Measurements from ENCODE around the gene IFIT2.
A peak's percentile ranks its signal among the peaks of the same experiment; 100 is the strongest.
"Not testable (repeated sequence)": the region's sequence is repeated elsewhere in the genome, so short reads cannot be mapped to it uniquely, and the experiment has no call there.

Gene IFIT2

GRCh38 chr10:89301721-89302445 lies at the start of gene IFIT2:
Gene IFIT2, plus strand, starts transcription at chr10:89302046. Its CDS starts 78 bp downstream, at chr10:89302124.
- TF ChIP-seq CTCF (IDR thresholded peaks at IDR 0.05; ENCODE audit: low read depth, low read length, missing control alignments) = no peak
- Histone ChIP-seq H3K36me3 (replicated peaks) (no peaks in the 10 kb centered on the region), H3K27ac (peak within 1 kb of the TSS; percentile 75), H3K27me3 (replicated peaks) (no peaks in the 10 kb centered on the region), H3K4me3 (ENCODE audit: low read depth, low read length) (peak within 1 kb of the TSS; percentile 56)
- in situ Hi-C loops (cut with HindIII; ENCODE audit: low pct_ligation_motif_present, low sequenced_read_pairs) = no loop called here
- peak; percentile 64 for DNase-seq

DNA sequence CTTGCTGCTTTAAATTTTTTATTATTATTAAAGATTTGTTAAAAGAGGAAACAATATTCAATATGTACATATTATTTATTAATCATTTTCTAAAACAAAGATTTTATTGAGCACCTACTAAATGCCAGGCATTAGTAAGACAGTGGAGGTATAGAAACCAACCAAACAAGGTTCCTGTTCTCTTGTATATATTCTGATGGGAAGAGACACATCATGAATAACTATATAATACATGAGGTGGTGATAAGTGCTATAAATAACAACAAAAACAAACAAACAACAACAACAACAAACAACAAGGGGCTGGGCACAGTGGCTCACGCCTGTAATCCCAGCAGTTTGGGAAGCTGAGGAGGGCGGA lies 49.6 kb upstream of the IFIT2 start:
- no peak for TF ChIP-seq CTCF (IDR thresholded peaks at IDR 0.05; ENCODE audit: low read depth, low read length, missing control alignments)
- no peak for DNase-seq
- no peak overlapping the region for H3K4me3 ChIP-seq (ENCODE audit: low read depth, low read length)

GRCh38 chr10:89255091-89255579 lies 46.7 kb upstream of the IFIT2 start:
- H3K27me3 ChIP-seq (replicated peaks); DNase-seq; H3K27ac ChIP-seq; H3K36me3 ChIP-seq (replicated peaks); in situ Hi-C loops (cut with HindIII; ENCODE audit: low pct_ligation_motif_present, low sequenced_read_pairs); H3K4me3 ChIP-seq (ENCODE audit: low read depth, low read length): not testable (repeated sequence)

More for the DNA sequence above, 49.6 kb upstream of the IFIT2 start:
- in situ Hi-C loops (cut with HindIII; ENCODE audit: low pct_ligation_motif_present, low sequenced_read_pairs) = no loop called here
- no peaks in the 10 kb centered on the region for H3K27me3 ChIP-seq (replicated peaks)
- H3K36me3 ChIP-seq (replicated peaks) = no peaks in the 10 kb centered on the region
- no peak overlapping the region for H3K27ac ChIP-seq

DNA sequence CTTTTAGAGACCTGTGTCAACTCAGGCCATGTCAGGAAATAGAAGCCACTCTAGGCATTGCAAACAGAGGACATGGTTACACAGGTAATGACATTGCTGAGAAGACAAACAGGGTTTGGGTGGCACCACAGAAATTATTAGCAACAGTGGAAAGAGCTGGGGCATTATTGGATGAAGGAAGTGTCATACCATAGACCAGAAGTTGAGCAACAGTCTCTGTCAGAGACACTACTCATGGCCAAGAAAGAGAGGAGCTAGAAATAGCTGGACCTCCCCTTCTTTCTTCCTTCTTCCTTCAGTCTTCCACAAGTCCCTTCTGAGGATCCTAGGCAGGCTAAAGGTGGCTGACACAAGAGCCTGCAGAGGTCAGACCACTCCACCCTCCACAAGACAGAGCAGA lies 46.1 kb upstream of the IFIT2 start:
- no peak for TF ChIP-seq CTCF (IDR thresholded peaks at IDR 0.05; ENCODE audit: low read depth, low read length, missing control alignments)
- no peaks in the 10 kb centered on the region for H3K27me3 ChIP-seq (replicated peaks)
- no peak overlapping the region for H3K4me3 ChIP-seq (ENCODE audit: low read depth, low read length)
- no peak for DNase-seq
- in situ Hi-C loops (cut with HindIII; ENCODE audit: low pct_ligation_motif_present, low sequenced_read_pairs) = no loop called here
- no peaks in the 10 kb centered on the region for H3K36me3 ChIP-seq (replicated peaks)
- H3K27ac ChIP-seq = no peak overlapping the region

DNA sequence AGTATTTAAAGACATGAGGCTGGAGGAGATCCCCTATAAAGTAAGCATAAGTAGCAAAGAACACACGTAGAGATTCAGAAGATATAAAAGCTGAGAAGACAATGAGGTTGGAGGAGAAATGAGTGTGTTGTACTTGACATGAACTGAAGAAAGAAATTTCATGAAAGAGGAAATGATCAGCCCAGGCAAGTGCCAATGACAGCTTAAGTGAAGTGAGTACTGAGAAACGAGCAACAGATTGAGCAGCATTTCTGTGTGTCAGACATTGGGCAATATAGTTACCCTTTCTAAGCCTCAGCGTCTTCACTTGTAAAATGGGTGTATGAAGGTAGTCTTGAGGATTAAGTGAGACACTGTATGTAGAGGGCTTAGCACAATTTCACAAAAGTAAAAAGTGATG lies 45.5 kb upstream of the IFIT2 start:
- Histone ChIP-seq H3K36me3 (replicated peaks) (no peaks in the 10 kb centered on the region), H3K27ac (no peak overlapping the region), H3K4me3 (ENCODE audit: low read depth, low read length) (no peak overlapping the region), H3K27me3 (replicated peaks) (no peaks in the 10 kb centered on the region)
- no peak for TF ChIP-seq CTCF (IDR thresholded peaks at IDR 0.05; ENCODE audit: low read depth, low read length, missing control alignments)
- in situ Hi-C loops (cut with HindIII; ENCODE audit: low pct_ligation_motif_present, low sequenced_read_pairs) = no loop called here
- no peak for DNase-seq

DNA sequence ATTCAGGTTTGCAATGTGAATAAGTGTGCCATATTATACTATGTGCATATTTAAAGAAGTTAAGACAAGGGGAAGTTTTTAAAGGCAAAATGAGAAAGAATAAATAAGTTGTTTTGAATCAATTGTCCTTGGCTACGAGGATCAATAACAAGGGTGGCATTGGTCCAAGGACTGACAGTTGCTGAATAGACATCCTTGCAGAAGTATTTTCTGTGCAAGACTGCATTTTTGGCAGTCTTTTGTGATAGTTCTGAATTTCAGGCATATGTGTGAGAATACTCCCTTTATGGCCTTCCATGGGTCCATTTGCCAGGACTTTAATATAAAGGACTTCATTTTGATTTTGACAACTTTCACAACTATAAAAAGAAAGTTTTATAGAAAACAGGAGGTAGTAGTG lies 44.9 kb upstream of the IFIT2 start:
- DNase-seq = no peak
- Histone ChIP-seq H3K27ac (no peak overlapping the region), H3K36me3 (replicated peaks) (no peaks in the 10 kb centered on the region), H3K4me3 (ENCODE audit: low read depth, low read length) (no peak overlapping the region), H3K27me3 (replicated peaks) (no peaks in the 10 kb centered on the region)
- TF ChIP-seq CTCF (IDR thresholded peaks at IDR 0.05; ENCODE audit: low read depth, low read length, missing control alignments) = no peak
- in situ Hi-C loops (cut with HindIII; ENCODE audit: low pct_ligation_motif_present, low sequenced_read_pairs) = no loop called here

Measured in brain microvascular endothelial cell (primary cell).